Measurements from ENCODE around the gene CENPVL1.
"Not testable (repeated sequence)": the region's sequence is repeated elsewhere in the genome, so short reads cannot be mapped to it uniquely, and the experiment has no call there.

The CENPVL1 gene

DNA sequence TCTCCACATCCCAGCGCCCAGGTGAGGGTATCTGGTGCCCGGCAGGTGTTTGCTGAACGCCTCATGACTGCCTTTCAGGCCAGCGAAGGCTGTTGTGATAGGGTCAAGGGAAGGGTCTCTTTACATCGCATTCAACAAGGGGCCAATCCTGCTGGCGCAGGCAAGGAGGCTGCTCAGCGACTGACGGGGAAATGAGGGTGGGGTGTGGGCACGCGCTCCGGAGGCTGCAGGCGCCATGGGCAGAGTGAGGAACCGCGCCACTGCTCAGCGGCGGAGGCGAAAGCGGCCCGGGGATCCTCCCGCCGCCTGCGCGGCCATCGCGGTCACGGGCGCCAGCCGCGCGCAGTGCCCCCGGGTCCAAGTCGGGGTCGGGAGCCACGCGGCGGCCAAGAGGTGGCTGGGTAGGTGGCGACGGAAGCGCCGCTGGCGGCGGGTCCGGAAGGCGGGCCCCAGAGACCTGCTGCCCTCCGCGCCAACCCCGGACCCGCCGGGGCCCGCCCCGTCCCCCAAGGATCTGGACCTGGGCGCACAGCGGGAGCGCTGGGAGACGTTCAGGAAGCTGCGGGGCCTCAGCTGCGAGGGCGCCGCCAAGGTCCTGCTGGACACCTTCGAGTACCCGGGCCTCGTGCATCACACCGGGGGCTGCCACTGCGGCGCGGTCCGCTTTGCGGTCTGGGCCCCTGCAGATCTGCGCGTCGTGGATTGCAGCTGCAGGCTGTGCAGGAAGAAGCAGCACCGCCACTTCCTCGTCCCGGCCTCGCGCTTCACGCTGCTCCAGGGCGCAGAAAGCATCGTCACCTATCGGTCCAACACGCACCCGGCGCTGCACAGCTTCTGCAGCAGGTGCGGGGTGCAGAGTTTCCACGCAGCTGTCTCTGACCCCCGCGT, at the start of gene CENPVL1:
Gene CENPVL1 (plus strand): TSS at position 236 of the 888 bp plus-strand sequence. CDS start 0 bp downstream, at position 236.
- not testable (repeated sequence) for DNase-seq

DNA sequence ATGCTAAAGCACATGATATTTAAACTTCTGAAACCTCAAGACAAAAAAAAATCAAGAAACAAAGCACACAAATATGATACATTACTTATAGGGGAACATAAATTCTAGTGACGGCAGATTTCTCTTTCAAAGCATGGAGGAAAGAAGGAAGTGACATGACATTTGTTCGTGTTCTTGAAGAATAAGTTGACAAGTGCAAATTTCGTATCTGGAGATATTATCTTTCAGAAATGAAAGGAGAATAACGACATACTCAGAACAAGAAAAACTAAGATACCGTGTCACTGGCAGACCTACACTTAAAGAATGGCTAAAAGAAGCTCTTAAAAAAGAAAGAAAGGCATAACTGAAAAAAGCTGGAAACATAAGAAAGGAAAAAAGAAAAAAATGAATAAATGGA, 44.3 kb upstream of the CENPVL1 start:
- no peak for DNase-seq

- not testable (repeated sequence) for DNase-seq
Observed at GRCh38 chrX:51679689-51680433, 30.5 kb upstream of the CENPVL1 start.

- not testable (repeated sequence) for DNase-seq
Observed at GRCh38 chrX:51681808-51682719, 28.2 kb upstream of the CENPVL1 start.

DNA sequence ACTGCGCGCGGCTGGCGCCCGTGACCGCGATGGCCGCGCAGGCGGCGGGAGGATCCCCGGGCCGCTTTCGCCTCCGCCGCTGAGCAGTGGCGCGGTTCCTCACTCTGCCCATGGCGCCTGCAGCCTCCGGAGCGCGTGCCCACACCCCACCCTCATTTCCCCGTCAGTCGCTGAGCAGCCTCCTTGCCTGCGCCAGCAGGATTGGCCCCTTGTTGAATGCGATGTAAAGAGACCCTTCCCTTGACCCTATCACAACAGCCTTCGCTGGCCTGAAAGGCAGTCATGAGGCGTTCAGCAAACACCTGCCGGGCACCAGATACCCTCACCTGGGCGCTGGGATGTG, 27.6 kb upstream of the CENPVL1 start, which contains the start of gene CENPVL2:
Gene CENPVL2 (minus strand): TSS at position 112 of the 343 bp plus-strand sequence. CDS start 0 bp downstream, at position 112.
- not testable (repeated sequence) for DNase-seq

DNA sequence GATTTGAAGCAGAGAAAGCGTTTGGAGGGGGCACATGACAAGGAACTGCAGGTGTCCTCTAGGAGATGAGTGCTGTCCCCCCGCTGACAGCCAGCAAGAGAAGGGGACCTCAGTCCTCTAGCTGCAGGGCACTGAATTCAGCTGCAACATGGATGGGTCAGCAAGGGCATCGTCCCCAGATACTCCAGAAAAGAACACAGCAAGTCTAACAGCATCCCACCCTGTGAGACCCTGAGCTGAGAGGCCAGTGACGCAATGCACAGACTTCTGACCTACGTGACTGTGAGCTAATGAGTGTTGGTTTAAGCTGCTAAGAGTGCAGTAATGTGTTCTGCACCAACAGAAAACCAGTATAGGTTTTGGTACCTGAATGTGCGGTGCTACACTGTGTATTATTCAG, 16.1 kb upstream of the CENPVL1 start:
- no peak for DNase-seq

DNA sequence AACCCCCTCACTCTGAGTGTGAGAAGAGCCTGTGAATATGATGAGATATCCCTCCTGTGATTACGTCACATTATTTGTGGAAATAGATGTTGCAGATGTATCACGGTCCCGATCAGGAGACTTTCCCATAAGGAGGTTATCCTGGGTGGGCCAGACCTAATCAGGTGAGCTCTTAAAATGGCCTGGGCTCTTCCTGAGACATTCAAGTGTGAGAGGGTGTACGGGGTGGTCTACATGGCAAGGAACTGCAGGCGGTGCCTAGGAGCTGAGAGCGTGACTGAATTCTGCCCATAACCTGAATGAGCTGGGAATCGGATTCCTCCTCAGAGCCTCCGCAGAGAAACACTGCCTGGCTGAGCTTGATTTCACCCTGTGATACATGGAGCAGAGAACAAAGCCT, 12.9 kb upstream of the CENPVL1 start:
- no peak for DNase-seq

- DNase-seq, result not testable (repeated sequence)
Observed at GRCh38 chrX:51712943-51713647, 2.8 kb downstream of the CENPVL1 start.

DNA sequence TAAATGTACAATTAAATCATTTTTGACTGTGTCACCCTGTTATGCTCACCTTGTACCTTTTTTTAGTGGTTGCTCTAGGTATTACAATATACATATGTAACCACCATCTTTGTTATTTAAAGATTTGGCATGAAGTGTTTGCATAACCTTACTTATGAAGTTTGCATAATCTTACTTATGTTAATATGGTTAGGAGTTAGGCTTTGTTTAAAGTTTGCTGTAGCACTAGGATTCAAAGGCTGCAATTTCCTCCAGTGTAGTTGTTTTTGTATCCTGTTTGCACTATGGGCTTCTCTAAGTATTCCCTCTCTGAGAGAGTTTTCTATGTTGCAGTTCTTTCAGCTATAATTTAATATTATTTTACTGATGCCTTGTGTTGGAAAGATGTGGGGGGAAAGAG, 17.9 kb downstream of the CENPVL1 start:
- DNase-seq, result no peak

DNA sequence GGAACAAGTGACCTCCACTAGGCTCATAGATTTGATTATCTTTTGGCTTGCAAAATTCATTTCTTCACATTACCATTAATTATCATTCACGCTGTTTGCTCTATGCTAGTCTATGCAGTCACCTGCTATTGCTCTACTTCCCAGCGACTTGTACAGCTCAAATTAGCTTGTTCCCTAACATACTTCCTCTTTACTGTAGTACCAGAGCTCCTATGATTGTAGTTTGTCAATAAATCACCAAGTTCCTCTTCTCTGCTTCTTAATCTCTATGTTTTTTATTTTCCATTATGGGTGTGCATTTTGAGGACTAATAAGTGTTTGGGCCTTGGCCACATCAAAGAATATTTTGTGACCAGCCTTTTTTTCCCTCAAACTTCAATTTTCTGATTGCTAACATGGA, 26.8 kb downstream of the CENPVL1 start:
- no peak for DNase-seq

GRCh38 chrX:51742586-51742985, 32.3 kb downstream of the CENPVL1 start:
- no peak for DNase-seq

DNA sequence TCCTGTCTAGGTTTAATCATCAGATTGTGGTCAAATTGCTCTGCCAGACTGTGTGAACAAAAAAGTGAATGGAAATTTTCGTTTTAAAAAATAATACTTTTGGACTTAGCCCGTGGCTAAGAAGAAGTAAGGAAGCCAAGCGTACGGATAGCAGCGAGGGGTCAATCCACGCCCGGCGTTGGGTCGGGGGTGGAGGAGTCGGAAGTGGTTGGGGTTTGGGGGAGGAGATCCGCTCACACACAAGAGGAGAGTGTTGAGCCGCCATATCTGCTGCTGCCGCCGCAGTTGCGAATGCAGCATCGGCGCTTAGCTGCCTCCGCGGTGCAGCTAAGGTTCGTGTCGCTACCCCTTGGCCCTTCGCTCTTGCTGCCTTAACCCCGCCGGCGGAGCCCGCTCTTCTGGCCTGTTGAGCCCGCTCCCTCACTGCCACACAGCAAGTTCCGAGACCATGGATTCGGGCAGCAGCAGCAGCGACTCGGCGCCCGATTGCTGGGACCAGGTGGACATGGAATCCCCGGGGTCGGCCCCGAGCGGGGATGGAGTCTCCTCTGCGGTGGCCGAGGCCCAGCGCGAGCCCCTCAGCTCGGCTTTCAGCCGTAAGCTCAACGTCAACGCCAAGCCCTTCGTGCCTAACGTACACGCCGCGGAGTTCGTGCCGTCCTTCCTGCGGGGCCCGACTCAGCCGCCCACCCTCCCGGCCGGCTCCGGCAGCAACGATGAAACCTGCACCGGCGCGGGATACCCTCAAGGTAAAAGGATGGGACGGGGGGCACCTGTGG, 33.1 kb downstream of the CENPVL1 start, which contains the start of gene GSPT2:
Gene GSPT2 (plus strand): TSS at position 264 of the 779 bp plus-strand sequence. CDS start 185 bp downstream, at position 449.
- no peak for DNase-seq

DNA sequence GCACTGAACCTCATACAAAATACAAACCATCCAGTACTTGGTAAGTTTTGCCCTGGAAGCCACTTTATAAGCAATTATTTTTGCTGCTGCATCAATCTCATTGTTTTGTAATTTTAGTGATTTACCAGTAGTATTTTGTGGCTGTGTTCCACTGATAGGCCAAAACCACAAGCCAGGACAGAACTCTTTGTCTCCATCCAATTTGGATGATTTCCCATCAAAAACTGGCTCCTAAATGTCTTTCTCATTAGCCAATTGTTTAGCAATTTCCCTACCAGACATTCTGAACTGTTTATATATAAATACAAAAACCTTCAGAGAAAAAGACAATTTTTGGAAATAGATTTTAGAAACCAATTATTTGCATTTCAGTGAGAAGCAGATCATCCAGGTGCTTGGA, 37.4 kb downstream of the CENPVL1 start:
- no peak for DNase-seq

- DNase-seq, result no peak
Observed at GRCh38 chrX:51759055-51759839, 48.9 kb downstream of the CENPVL1 start.

DNA sequence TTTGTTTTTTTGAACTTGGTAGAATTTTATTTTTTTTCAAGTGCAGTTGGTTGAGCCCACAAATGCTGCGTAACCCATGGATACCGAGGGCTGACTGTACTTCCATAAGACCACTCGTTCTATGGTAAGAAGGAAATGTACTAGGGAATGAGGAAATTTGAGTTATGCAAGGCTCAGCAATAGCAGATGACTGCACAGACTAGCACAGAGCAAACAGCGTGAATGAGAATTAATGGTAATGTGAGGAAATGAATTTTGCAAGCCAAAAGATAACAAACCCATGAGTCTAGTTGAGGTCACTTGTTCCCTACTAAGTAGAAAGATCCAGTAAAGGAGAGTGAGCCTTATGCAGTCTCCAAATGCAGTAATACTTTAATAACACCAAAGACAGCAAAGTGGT, 50.3 kb downstream of the CENPVL1 start:
- no peak for DNase-seq
